NCI-H446 treated with DMSO at 0.1 percent for 48 hours (cell line): ENCODE data around the gene IGHMBP2.
"Not testable (repeated sequence)": the region's sequence is repeated elsewhere in the genome, so short reads cannot be mapped to it uniquely, and the experiment has no call there.

Experiments used
- DNase-seq: peaks from one replicate; lab custom pipeline; 2025; lab: John Stamatoyannopoulos, UW

Gene IGHMBP2

GRCh38 chr11:68903288-68904247 is at the start of gene IGHMBP2, which contains the start of gene MRPL21:
Gene IGHMBP2 (plus strand): TSS chr11:68903891. CDS start chr11:68903953, 62 bp downstream.
Gene MRPL21 (minus strand): TSS chr11:68903832. CDS start chr11:68903810, 22 bp downstream.
- peak; percentile 56 for DNase-seq

DNA sequence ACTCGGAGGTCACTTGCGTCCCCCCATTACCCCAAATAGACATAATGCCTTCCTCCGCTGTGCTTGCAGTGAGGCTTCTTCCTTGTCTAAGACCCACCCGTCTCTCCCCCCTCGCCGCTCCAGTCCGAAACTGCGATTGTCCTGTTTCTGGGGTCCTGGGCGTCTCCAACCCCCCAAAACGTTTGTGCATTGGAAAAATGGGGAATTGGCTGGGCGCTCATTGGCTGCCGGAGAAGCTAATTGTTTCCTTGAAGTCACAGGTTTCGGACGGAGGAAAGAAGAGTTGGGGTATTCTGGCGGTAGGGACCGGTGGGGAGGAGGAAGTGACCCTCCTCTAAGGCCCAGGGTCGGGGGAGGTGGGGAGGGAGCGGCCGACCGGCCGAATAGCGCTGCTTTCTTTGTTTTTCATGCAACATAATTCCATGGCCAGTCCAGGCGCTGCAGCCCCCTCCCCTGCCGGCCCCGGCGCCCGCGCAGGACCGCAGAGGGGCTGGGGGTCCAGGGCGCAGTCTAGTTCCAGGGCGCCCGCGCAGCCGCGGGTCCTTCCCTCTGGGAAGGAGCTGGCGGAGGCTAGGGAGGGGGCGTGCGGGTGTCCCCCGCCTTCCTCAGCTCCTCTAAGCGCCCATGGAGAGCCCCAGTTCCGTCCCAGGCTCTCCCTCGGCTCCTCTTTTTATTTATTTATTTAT is 49.3 kb upstream of the IGHMBP2 start:
- DNase-seq: no peak

DNA sequence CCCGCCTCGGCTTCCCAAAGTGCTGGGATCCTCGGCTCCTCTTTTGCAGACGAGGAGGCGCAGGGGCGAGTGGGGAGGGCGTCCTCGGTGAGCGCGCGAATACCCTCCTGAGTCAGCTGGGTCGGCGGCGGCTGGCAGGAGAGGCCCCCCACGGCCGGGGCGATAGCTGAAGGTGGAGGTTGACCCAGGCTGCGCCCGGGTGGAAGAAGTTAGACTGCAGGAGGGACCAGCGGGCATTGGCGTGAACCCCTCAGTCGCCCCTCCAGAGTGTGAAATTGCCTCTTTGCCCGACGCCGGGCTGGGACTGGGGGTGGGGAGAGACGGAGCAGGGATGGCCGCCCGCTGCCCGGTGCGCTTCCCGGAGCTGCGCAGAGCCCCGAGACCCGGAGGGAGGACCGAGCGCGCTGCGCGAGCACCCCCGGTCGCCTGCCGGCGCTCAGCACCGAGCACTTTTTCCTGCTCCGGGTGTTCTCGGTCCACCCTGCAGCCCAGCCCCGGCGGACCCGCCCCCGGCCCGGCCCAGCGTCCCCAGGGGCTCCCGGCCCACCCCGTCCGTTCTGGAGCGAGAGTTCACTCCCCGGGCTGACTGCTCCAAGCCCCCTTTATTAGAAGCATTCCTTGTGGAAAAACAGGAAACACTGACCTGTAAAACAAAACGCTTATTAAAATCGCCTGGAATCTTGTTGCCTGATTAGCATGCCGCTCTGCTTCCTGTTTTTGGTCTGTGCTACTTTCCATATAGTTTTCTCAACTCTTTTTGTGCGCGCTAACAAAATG is 48.3 kb upstream of the IGHMBP2 start:
- no peak for DNase-seq

DNA sequence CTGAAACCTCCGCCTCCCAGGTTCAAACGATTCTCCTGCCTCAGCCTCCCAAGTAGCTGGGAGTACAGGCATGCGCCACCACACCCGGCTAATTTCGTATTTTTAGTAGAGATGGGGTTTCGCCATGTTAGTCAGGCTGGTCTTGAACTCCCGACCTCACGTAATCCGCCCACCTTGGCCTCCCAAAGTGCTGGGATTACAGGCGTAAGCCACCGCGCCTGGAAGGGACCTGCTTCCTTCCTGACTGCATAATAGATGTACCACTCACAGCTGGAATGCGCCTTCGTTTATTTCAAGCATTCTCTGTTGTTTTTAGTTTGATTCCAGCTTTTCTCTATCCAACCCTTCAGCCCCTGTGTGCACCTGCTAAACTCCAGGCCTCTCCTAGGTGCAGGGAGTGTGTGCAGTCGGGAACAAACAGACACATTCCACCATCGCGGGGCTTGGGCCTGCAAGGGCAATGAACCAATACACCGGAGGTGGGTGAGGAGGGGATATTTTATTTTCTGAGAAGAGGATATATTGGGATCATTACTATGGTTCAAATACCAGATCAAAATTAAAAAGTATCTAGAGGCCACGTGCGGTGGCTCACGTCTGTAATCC is 47.2 kb upstream of the IGHMBP2 start:
- DNase-seq: not testable (repeated sequence)

- no peak for DNase-seq
These were observed 46.6 kb upstream of the IGHMBP2 start for GRCh38 chr11:68857037-68857586.

DNA sequence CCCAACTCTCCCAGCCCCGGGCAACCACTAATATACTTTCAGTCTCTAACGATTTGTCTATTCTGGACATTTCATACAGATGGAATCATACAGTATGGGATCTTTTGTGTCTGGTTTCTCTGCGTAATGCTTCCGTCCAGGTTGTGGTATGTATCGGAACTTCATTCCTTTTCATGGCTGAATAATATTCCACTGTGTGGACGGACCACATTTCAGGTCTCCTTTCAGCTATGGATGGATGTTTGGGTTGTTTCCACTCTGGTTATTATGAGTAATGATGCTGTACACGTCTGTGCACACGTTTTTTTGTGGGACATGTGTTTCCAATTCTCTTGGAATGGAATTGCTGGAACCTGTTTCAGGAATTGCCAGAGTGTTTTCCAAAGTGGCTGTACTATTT is 44.6 kb upstream of the IGHMBP2 start:
- DNase-seq: no peak

DNA sequence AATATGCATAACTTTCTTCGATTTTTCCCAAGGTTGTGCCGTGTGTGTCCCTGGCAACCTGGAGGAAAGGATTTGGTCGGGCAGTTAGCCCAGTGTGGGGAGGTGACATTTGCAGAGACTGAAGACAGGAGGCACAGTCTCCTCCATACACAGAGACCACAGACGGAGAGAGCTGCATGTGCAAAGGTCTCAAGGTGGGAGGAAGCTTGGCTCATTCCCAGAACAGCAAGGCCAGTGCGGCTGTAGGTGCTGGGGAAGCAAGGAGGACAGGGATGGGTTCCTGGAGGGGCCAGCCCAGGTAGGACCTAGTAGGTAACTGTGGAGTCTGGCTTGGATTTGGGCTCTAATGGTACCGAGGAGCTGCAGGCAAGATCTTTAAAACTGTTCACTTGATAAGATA is 41.3 kb upstream of the IGHMBP2 start:
- no peak for DNase-seq

GRCh38 chr11:68863553-68864265 is 40.0 kb upstream of the IGHMBP2 start:
- DNase-seq: no peak

GRCh38 chr11:68865241-68865640 is 38.5 kb upstream of the IGHMBP2 start:
- DNase-seq: no peak

GRCh38 chr11:68867066-68867465 is 36.6 kb upstream of the IGHMBP2 start:
- no peak for DNase-seq

- no peak for DNase-seq
These were observed 35.4 kb upstream of the IGHMBP2 start for GRCh38 chr11:68868221-68868835.

GRCh38 chr11:68870470-68870869 is 33.2 kb upstream of the IGHMBP2 start:
- DNase-seq: no peak

- DNase-seq: no peak
These were observed 31.3 kb upstream of the IGHMBP2 start for GRCh38 chr11:68872216-68873003.

DNA sequence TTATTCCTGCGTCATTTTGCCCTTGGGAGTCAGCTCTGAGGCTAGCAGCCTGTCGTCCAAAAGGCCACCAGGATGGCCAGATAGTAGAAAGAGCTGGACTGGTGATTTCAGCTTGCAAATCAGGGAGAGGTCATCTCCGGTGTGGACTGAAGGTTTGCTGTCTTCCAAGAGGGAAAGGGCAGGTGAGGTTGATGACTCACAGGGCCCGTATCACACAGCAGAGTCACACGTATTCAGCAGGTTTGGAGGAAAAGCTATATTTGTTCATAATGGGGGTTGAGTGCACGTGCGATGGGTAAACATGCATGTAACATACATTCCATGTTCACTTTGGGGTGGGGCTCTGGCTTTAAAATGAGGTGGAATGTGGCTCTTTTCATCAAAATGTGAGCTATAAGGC is 25.7 kb upstream of the IGHMBP2 start:
- no peak for DNase-seq

GRCh38 chr11:68880851-68881250 is 22.8 kb upstream of the IGHMBP2 start:
- DNase-seq: no peak

DNA sequence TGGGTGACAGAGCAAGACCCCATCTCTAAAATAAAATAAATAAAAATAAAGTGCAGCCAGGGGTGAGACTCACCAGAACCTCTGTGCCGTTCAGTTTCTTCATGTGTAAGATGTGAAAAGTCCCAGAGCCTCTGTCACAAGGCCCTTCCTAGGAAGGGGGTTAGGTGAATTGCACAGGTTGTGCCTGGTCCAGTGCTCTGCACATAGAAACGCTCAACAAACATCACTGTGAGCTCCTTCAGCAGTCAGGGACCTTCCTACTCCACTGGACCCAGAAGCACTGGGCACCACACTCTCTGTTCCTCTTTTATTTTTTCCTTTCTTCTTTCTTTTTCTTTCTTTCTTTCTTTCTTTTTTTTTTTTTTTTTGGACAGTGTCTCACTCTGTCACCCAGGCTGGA is 22.4 kb upstream of the IGHMBP2 start:
- no peak for DNase-seq

DNA sequence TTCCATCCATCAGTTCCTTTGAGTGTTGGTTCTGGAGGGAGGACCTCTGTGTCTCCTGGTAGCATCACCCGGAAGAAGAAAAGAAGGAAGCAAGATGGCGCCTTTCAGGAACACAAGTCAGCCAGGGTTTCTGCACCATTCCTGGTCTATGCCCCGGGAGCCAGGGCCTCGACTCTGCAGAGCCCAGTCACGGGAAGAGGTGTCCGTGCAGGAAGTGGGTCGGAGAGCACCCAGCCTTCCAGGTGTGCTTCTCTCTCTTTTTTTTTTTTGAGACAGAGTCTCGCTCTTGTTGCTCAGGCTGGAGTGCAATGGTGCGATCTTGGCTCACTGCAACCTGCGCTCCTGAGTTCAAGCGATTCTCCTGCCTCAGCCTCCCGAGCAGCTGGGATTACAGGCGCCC is 21.3 kb upstream of the IGHMBP2 start:
- no peak for DNase-seq

DNA sequence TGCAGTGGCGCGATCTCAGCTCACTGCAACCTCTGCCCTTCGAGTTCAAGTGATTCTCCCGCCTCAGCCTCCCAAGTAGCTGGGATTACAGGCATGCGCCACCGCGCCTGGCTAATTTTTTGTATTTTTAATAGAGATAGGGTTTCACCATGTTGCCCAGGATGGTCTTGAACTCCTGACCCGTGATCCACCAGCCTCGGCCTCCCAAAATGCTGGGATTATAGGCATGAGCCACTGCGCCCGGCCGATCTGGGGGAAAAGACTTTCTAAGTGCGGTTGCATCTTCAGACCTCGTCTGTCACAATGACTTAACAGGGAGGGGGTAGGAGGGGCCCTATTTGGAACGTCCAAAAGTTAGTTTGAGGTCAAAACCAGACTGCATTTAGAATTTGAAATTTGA is 18.9 kb upstream of the IGHMBP2 start:
- not testable (repeated sequence) for DNase-seq

DNA sequence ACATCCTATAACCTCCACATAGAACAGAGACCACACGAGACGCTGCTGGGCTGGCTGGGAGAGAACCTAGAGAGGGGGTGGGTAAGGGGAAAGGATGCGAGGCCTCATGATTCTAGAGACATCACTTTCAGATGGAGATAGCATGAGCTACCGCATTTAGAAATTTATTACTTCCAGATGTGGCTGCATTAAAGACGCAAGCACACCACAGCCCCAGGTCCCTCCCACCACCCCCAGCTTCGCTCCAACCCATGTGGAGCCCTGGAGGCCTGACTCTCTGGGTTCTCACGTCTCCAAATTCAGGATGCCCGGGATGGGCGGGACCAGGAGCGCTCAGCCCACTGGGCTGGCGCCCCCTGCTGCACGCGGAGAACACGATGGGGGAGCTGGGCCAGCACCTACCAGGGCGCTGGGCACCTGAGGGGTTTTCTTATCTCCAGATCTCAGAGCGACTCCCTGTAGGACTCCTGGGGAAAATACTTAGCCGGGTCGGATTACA is 13.7 kb upstream of the IGHMBP2 start:
- no peak for DNase-seq
